SK-N-SH (cell line): Measurements from ENCODE around the gene YTHDC2. TPM values are rescaled to one million over a fixed set of nuclear protein-coding genes. Genes with fewer than 3 reads are reported as not detected.
"Not testable (repeated sequence)": the region's sequence is repeated elsewhere in the genome, so short reads cannot be mapped to it uniquely, and the experiment has no call there.

Experiments
- CTCF ChIA-PET: fragments of 300-600, 350-600 bp; formaldehyde crosslinking; extraction: SDS; loops from one replicate; lab custom pipeline; 2021; lab: Yijun Ruan, JAX
- POLR2A ChIA-PET: fragments of 350-600 bp; sonication (Branson Sonifier 250); formaldehyde crosslinking; extraction: SDS; loops from one replicate; lab custom pipeline; 2020; ENCODE audit warnings: antibody characterized with exemption, inconsistent platforms; lab: Yijun Ruan, JAX
- DNase-seq: peaks from one replicate; pipeline ENCODE4 v3.0.0; 2012
- H2AFZ ChIP-seq: fragments of 200-600 bp; sonication (generic); 2 replicates; pipeline ENCODE4 v1.8.1; 2016; ENCODE audit warnings: antibody characterized with exemption, mild to moderate bottlenecking, low read depth
- H3F3A ChIP-seq: fragments of 200-600 bp; sonication (generic); replicated peaks from 2 replicates; pipeline ENCODE3; 2016; ENCODE audit warnings: antibody characterized with exemption, mild to moderate bottlenecking; ENCODE audit not compliant: insufficient read depth
- H3K27ac ChIP-seq, 2 experiments: fragments of 200-500 bp in 1 of 2; fragments of 200-600 bp in 1 of 2; sonication (Bioruptor generic) in 1 of 2; sonication (generic), shearing (Covaris generic) in 1 of 2; 2 replicates each; pipeline versions ENCODE4 v1.5.1 to v1.6.1; 2014 to 2016; ENCODE audit warnings: low read depth in 2 of 2, inconsistent platforms in 1 of 2, low read length in 1 of 2, mild to moderate bottlenecking in 1 of 2, mixed read lengths in 1 of 2
- H3K27me3 ChIP-seq: fragments of 200-600 bp; sonication (generic), shearing (Covaris generic); 2 replicates; pipeline ENCODE4 v1.6.1; 2016; ENCODE audit warnings: mixed run types; ENCODE audit not compliant: insufficient read depth
- H3K36me3 ChIP-seq, 2 experiments: fragments of 200-500 bp in 1 of 2; fragments of 200-600 bp in 1 of 2; sonication (Bioruptor generic) in 1 of 2; sonication (generic) in 1 of 2; replicated peaks in 1 of 2; 2 replicates each; pipeline versions ENCODE3 to v1.5.1; 2014 to 2016; ENCODE audit warnings: low read length in 1 of 2, mild to moderate bottlenecking in 1 of 2; ENCODE audit not compliant: insufficient read depth in 2 of 2, control insufficient read depth in 1 of 2
- H3K4me1 ChIP-seq, 2 experiments: fragments of 200-500 bp in 1 of 2; fragments of 200-600 bp in 1 of 2; sonication (Bioruptor generic) in 1 of 2; sonication (generic), shearing (Covaris generic) in 1 of 2; 2 replicates each; pipeline versions ENCODE4 v1.5.1 to v1.6.1; 2014 to 2016; ENCODE audit warnings: low read depth in 1 of 2, low read length in 1 of 2, mixed run types in 1 of 2; ENCODE audit not compliant: insufficient read depth in 2 of 2, control insufficient read depth in 1 of 2
- H3K4me2 ChIP-seq: fragments of 200-600 bp; sonication (generic), shearing (Covaris generic); 2 replicates; pipeline ENCODE4 v1.6.1; 2017; ENCODE audit warnings: mixed run types
- H3K4me3 ChIP-seq, 2 experiments: fragments of 200-500 bp in 1 of 2; fragments of 200-600 bp in 1 of 2; sonication (Bioruptor generic) in 1 of 2; sonication (generic), shearing (Covaris generic) in 1 of 2; 2 replicates each; pipeline versions ENCODE4 v1.5.1 to v1.8.1; 2014 to 2016; ENCODE audit warnings: low read depth in 2 of 2, inconsistent platforms in 1 of 2, low read length in 1 of 2, mild to moderate bottlenecking in 1 of 2, mixed read lengths in 1 of 2, moderate library complexity in 1 of 2
- H3K79me2 ChIP-seq: fragments of 200-600 bp; sonication (generic); 2 replicates; pipeline ENCODE4 v1.8.1; 2017; ENCODE audit warnings: mild to moderate bottlenecking; ENCODE audit not compliant: insufficient read depth
- H3K9ac ChIP-seq: fragments of 200-600 bp; sonication (generic); 2 replicates; pipeline ENCODE4 v1.6.1; 2017; ENCODE audit warnings: mixed run types
- H3K9me2 ChIP-seq: fragments of 200-600 bp; sonication (generic); 2 replicates; pipeline ENCODE4 v1.6.1; 2017; ENCODE audit warnings: mixed run types
- H3K9me3 ChIP-seq: fragments of 200-600 bp; sonication (generic); 2 replicates; pipeline ENCODE4 v1.6.1; 2017; ENCODE audit warnings: mixed run types, mild to moderate bottlenecking, moderate library complexity
- H4K20me1 ChIP-seq: fragments of 200-600 bp; sonication (generic); 2 replicates; pipeline ENCODE4 v1.6.1; 2017; ENCODE audit warnings: mild to moderate bottlenecking, mixed run types; ENCODE audit not compliant: insufficient read depth
- EP300 ChIP-seq, 2 experiments: IDR thresholded peaks; 2 replicates each; pipeline versions ENCODE4 v1.4.0 to v1.6.1; 2012; ENCODE audit warnings: borderline replicate concordance in 1 of 2, low read depth in 1 of 2, low read length in 1 of 2
- FOXJ3 ChIP-seq: sonication (generic); formaldehyde crosslinking; IDR thresholded peaks from 2 replicates; pipeline ENCODE4 v1.5.1; 2020; ENCODE audit warnings: mild to moderate bottlenecking, missing genetic modification reagents
- GABPA ChIP-seq: IDR thresholded peaks from 2 replicates; pipeline ENCODE4 v1.4.0; 2012; ENCODE audit warnings: low read depth, mild to moderate bottlenecking
- GATA2 ChIP-seq: sonication (generic); formaldehyde crosslinking; IDR thresholded peaks from 2 replicates; pipeline ENCODE4 v1.5.0; 2020; ENCODE audit warnings: mild to moderate bottlenecking, missing genetic modification reagents
- MAX ChIP-seq: IDR thresholded peaks from 2 replicates; pipeline ENCODE4 v1.4.0; 2012; ENCODE audit warnings: low read depth
- MEF2A ChIP-seq: IDR thresholded peaks from 2 replicates; pipeline ENCODE4 v1.4.0; 2012; ENCODE audit warnings: low read depth, borderline replicate concordance
- POLR2AphosphoS5 ChIP-seq: IDR thresholded peaks from 2 replicates; pipeline ENCODE4 v1.6.1; 2012; ENCODE audit warnings: low read depth, low read length
- RAD21 ChIP-seq: IDR thresholded peaks from 2 replicates; pipeline ENCODE4 v1.6.1; 2012; ENCODE audit warnings: mild to moderate bottlenecking, low read length
- RXRA ChIP-seq: IDR thresholded peaks from 2 replicates; pipeline ENCODE4 v1.4.0; 2012; ENCODE audit warnings: low read depth, mild to moderate bottlenecking, borderline replicate concordance
- SIN3A ChIP-seq: IDR thresholded peaks from 2 replicates; pipeline ENCODE4 v1.6.1; 2012; ENCODE audit warnings: low read depth, mild to moderate bottlenecking, low read length, moderate library complexity, borderline replicate concordance
- TAF1 ChIP-seq: IDR thresholded peaks from 2 replicates; pipeline ENCODE4 v1.6.1; 2012; ENCODE audit warnings: low read depth, mild to moderate bottlenecking, low read length, moderate library complexity, borderline replicate concordance
- TCF12 ChIP-seq: IDR thresholded peaks from 2 replicates; pipeline ENCODE4 v1.4.0; 2012
- TEAD4 ChIP-seq: IDR thresholded peaks from 2 replicates; pipeline ENCODE4 v1.4.0; 2012; ENCODE audit warnings: mild to moderate bottlenecking, borderline replicate concordance; ENCODE audit not compliant: insufficient read depth
- USF1 ChIP-seq: IDR thresholded peaks from 2 replicates; pipeline ENCODE4 v1.4.0; 2012; ENCODE audit warnings: low read depth, borderline replicate concordance
- ZBTB33 ChIP-seq: IDR thresholded peaks from 2 replicates; pipeline ENCODE4 v1.4.0; 2012; ENCODE audit warnings: low read depth, borderline replicate concordance
- WGBS: methylation state at CpG from one replicate; pipeline ENCODE4 v1.1.6; 2017; ENCODE audit warnings: low lambda C conversion rate; 5-methylcytosine and 5-hydroxymethylcytosine counted together
- polyA plus RNA-seq, 3 experiments: library from polyadenylated mRNA; depleted of rRNA; stranded (reverse); fragments of >200 nt; gene quantifications; 2 replicates each; pipeline ENCODE4 v1.2.3, GENCODE V29; 2012

YTHDC2 gene
- polyA plus RNA-seq, 1 of the 3 experiments (the other 2 are of a cell fraction), result 3.5 TPM

- Histone ChIP-seq H2AFZ (no peak overlapping the region), H3K9ac (no peak overlapping the region), H3K36me3 (peaks cover 5 to 12% of the 10 kb centered on the region in 2 experiments), H3K4me3 (no peak overlapping the region), H4K20me1 (no peaks in the 10 kb centered on the region), H3F3A (peaks cover 4% of the 10 kb centered on the region), H3K79me2 (no peaks in the 10 kb centered on the region), H3K27ac (no peak overlapping the region), H3K9me3 (no peaks in the 10 kb centered on the region), H3K4me1 (peaks cover 0 to 4% of the 10 kb centered on the region in 2 experiments; a peak in 1 of 4 replicates), H3K9me2 (no peaks in the 10 kb centered on the region), H3K4me2 (no peak overlapping the region), H3K27me3 (no peaks in the 10 kb centered on the region)
- no peak for DNase-seq
- CTCF ChIA-PET, result interaction anchor here (0.6 to 4.4 kb wide), 6 partner anchors 10 to 912 kb away, joined by 3 to 19 read pairs (median 4); no protein-coding TSS in a partner anchor
- POLR2A ChIA-PET, result no interaction called here
- no peak for TF ChIP-seq TCF12
- TF ChIP-seq ZBTB33, result no peak
- TF ChIP-seq POLR2AphosphoS5, result no peak
- no peak for TF ChIP-seq FOXJ3 (CRISPR knock-in tag)
- no peak for TF ChIP-seq MAX
- no peak for TF ChIP-seq SIN3A
- no peak for TF ChIP-seq USF1
- no peak for TF ChIP-seq RXRA
- no peak for TF ChIP-seq TAF1
- TF ChIP-seq GATA2 (CRISPR knock-in tag), result no peak
- no peak for TF ChIP-seq EP300 (IDR thresholded peaks at IDR 0.05; ENCODE audit: borderline replicate concordance in 1 of 2, low read depth in 1 of 2, low read length in 1 of 2)
- TF ChIP-seq RAD21, result no peak
- no peak for TF ChIP-seq MEF2A
- TF ChIP-seq GABPA, result no peak
- TF ChIP-seq TEAD4, result no peak
- WGBS, result 85% methylated on average over 1 of the region's 1 CpG
Observed at GRCh38 chr5:113601423-113601822, 87.9 kb downstream of the YTHDC2 start.

GRCh38 chr5:113603246-113603645, 89.8 kb downstream of the YTHDC2 start:
- H3K4me3 ChIP-seq, H3K9ac ChIP-seq, DNase-seq, H3K9me2 ChIP-seq, H3K27me3 ChIP-seq, H3K27ac ChIP-seq, H3K4me1 ChIP-seq, H3K9me3 ChIP-seq, H3K79me2 ChIP-seq, POLR2A ChIA-PET, H2AFZ ChIP-seq, H3K36me3 ChIP-seq, H3F3A ChIP-seq, H3K4me2 ChIP-seq, H4K20me1 ChIP-seq: not testable (repeated sequence)
- CTCF ChIA-PET, result interaction anchor here (0.7 to 2.1 kb wide), 9 partner anchors 9 to 846 kb away, joined by 3 to 10 read pairs (median 4); no protein-coding TSS in a partner anchor
- 58% methylated on average over 4 of the region's 4 CpGs for WGBS
